Liver (tissue), 9 donors: ENCODE results near the gene ERMN. TPM values are rescaled to one million over a fixed set of nuclear protein-coding genes. Genes with fewer than 3 reads are reported as not detected.

ENCODE experiments used
- DNase-seq: peaks from one replicate; pipeline ENCODE4 v3.0.0-alpha.2; 2017; ENCODE audit warnings: low spot score
- H3K27ac ChIP-seq, 2 donors: one replicate each; pipeline ENCODE4 v1.7.0; 2013; ENCODE audit warnings: inconsistent platforms in 2 of 2, low read length in 2 of 2, control low read depth in 1 of 2, low read depth in 1 of 2, mild to moderate bottlenecking in 1 of 2
- H3K27me3 ChIP-seq, 4 donors: one replicate each; pipeline versions ENCODE4 v1.6.1 to v1.7.0; 2013; ENCODE audit warnings: low read length in 3 of 4, inconsistent platforms in 1 of 4, mild to moderate bottlenecking in 1 of 4, moderate library complexity in 1 of 4; ENCODE audit not compliant: control insufficient read depth in 4 of 4, insufficient read depth in 4 of 4
- H3K36me3 ChIP-seq, 4 donors: one replicate each; pipeline versions ENCODE4 v1.6.1 to v1.7.0; 2013; ENCODE audit warnings: low read length in 3 of 4, mild to moderate bottlenecking in 3 of 4, low read depth in 1 of 4, moderate library complexity in 1 of 4; ENCODE audit not compliant: control insufficient read depth in 4 of 4, insufficient read depth in 3 of 4
- H3K4me1 ChIP-seq, 4 donors: one replicate each; pipeline versions ENCODE4 v1.6.1 to v1.7.0; 2013; ENCODE audit warnings: low read length in 3 of 4, mild to moderate bottlenecking in 3 of 4, moderate library complexity in 1 of 4; ENCODE audit not compliant: control insufficient read depth in 4 of 4, insufficient read depth in 4 of 4
- H3K4me3 ChIP-seq, 3 donors: one replicate each; pipeline versions ENCODE4 v1.6.1 to v1.7.0; 2013; ENCODE audit warnings: low read length in 3 of 3, control low read depth in 1 of 3, low read depth in 1 of 3, mild to moderate bottlenecking in 1 of 3
- H3K9ac ChIP-seq, 2 donors: one replicate each; pipeline ENCODE4 v1.7.0; 2013; ENCODE audit warnings: low read length in 2 of 2, mild to moderate bottlenecking in 2 of 2, moderate library complexity in 2 of 2, control low read depth in 1 of 2, low read depth in 1 of 2
- H3K9me3 ChIP-seq, 4 donors: one replicate each; pipeline versions ENCODE4 v1.6.1 to v1.7.0; 2013; ENCODE audit warnings: low read length in 3 of 4; ENCODE audit not compliant: control insufficient read depth in 4 of 4
- ATF3 ChIP-seq: IDR thresholded peaks from 2 replicates; pipeline ENCODE4 v1.6.1; 2016; ENCODE audit warnings: antibody characterized with exemption
- CTCF ChIP-seq: fragments of 150-350 bp; IDR thresholded peaks from 2 replicates; pipeline ENCODE4 v1.5.1; 2017; ENCODE audit warnings: improper control_type of control experiment, low read depth, low read length; ENCODE audit not compliant: missing input control
- EGR1 ChIP-seq, 2 donors: IDR thresholded peaks; 2 replicates each; pipeline ENCODE4 v1.6.1; 2016 to 2018; ENCODE audit warnings: antibody characterized with exemption in 2 of 2, low read depth in 2 of 2
- FOXA1 ChIP-seq: IDR thresholded peaks from 2 replicates; pipeline ENCODE4 v1.6.1; 2016; ENCODE audit warnings: antibody characterized with exemption
- FOXA2 ChIP-seq: IDR thresholded peaks from 2 replicates; pipeline ENCODE4 v1.6.1; 2016; ENCODE audit warnings: antibody characterized with exemption
- GABPA ChIP-seq, 2 donors: IDR thresholded peaks in 1 of 2; conservative IDR thresholded peaks in 1 of 2; 2 replicates each; pipeline ENCODE4 v1.6.1; 2016; ENCODE audit warnings: antibody characterized with exemption in 2 of 2, mild to moderate bottlenecking in 1 of 2, moderate library complexity in 1 of 2
- HNF4A ChIP-seq, 2 donors: conservative IDR thresholded peaks; 2 replicates each; pipeline ENCODE4 v1.6.1; 2016; ENCODE audit warnings: antibody characterized with exemption in 2 of 2, mild to moderate bottlenecking in 2 of 2
- HNF4G ChIP-seq: IDR thresholded peaks from 2 replicates; pipeline ENCODE4 v1.6.1; 2016; ENCODE audit warnings: antibody characterized with exemption
- JUND ChIP-seq, 2 donors: IDR thresholded peaks; 2 replicates each; pipeline ENCODE4 v1.6.1; 2016; ENCODE audit warnings: antibody characterized with exemption in 2 of 2
- NR2F2 ChIP-seq: IDR thresholded peaks from 2 replicates; pipeline ENCODE4 v1.6.1; 2016; ENCODE audit warnings: antibody characterized with exemption
- RAD21 ChIP-seq, 2 donors: IDR thresholded peaks; 2 replicates each; pipeline ENCODE4 v1.6.1; 2016; ENCODE audit warnings: antibody characterized with exemption in 2 of 2, mild to moderate bottlenecking in 2 of 2
- REST ChIP-seq: IDR thresholded peaks from 2 replicates; pipeline ENCODE4 v1.6.1; 2016; ENCODE audit warnings: antibody characterized with exemption, mild to moderate bottlenecking
- RXRA ChIP-seq, 2 donors: IDR thresholded peaks; 2 replicates each; pipeline ENCODE4 v1.6.1; 2017 to 2018; ENCODE audit warnings: antibody characterized with exemption in 2 of 2, mild to moderate bottlenecking in 1 of 2
- SP1 ChIP-seq: IDR thresholded peaks from 2 replicates; pipeline ENCODE4 v1.6.1; 2018; ENCODE audit warnings: antibody characterized with exemption, mild to moderate bottlenecking
- TAF1 ChIP-seq: conservative IDR thresholded peaks from 2 replicates; pipeline ENCODE4 v1.6.1; 2016; ENCODE audit warnings: antibody characterized with exemption, mild to moderate bottlenecking
- YY1 ChIP-seq: IDR thresholded peaks from 2 replicates; pipeline ENCODE4 v1.6.1; 2016; ENCODE audit warnings: antibody characterized with exemption, mild to moderate bottlenecking
- WGBS: extraction: QIAGEN DNeasy Blood & Tissue Kit; methylation state at CpG from one replicate; pipeline ENCODE4 v1.1.7; 2013; 5-methylcytosine and 5-hydroxymethylcytosine counted together
- polyA plus RNA-seq, 2 donors: library from polyadenylated mRNA; stranded (reverse) in 1 of 2; unstranded in 1 of 2; fragments of 200-250 nt in 1 of 2; fragments of >200 nt in 1 of 2; fragmentation: Nextera tagmentation in 1 of 2; extraction: Ambion mirVana in 1 of 2; gene quantifications; one replicate each; pipeline versions ENCODE4 v1.2.1 to v1.2.3, GENCODE V29; 2013 to 2015
- total RNA-seq, 2 donors: library from RNA; depleted of rRNA; stranded (reverse); fragments of >200 nt; gene quantifications; one replicate each; pipeline ENCODE4 v1.2.3, GENCODE V29; 2014
- TF ChIP-seq, protein P1 (sequence below): IDR thresholded peaks from 2 replicates; pipeline ENCODE4 v1.6.1; 2016; ENCODE audit warnings: antibody characterized with exemption
- TF ChIP-seq, protein P2 (sequence below): IDR thresholded peaks from 2 replicates; pipeline ENCODE4 v1.6.1; 2016; ENCODE audit warnings: antibody characterized with exemption
- donor health status: healthy.
- donor health status: healthy.
- donor health status: healthy.
- donor health status: healthy.
- donor health status: healthy.

Gene ERMN
- total and polyA plus RNA-seq, 4 donors: 0.05 to 0.08 TPM; not detected in 2

- H3K4me3 ChIP-seq: no peak overlapping the region
- H3K27me3 ChIP-seq: no peaks in the 10 kb centered on the region
- TF ChIP-seq, protein P1, sequence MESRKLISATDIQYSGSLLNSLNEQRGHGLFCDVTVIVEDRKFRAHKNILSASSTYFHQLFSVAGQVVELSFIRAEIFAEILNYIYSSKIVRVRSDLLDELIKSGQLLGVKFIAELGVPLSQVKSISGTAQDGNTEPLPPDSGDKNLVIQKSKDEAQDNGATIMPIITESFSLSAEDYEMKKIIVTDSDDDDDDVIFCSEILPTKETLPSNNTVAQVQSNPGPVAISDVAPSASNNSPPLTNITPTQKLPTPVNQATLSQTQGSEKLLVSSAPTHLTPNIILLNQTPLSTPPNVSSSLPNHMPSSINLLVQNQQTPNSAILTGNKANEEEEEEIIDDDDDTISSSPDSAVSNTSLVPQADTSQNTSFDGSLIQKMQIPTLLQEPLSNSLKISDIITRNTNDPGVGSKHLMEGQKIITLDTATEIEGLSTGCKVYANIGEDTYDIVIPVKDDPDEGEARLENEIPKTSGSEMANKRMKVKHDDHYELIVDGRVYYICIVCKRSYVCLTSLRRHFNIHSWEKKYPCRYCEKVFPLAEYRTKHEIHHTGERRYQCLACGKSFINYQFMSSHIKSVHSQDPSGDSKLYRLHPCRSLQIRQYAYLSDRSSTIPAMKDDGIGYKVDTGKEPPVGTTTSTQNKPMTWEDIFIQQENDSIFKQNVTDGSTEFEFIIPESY: no peak
- TF ChIP-seq FOXA2 (no peak), ATF3 (no peak), REST (no peak), JUND (IDR thresholded peaks at IDR 0.05) (no peak), HNF4G (no peak), TAF1 (no peak), FOXA1 (no peak), GABPA (IDR thresholded peaks at IDR 0.05 in 1 of 2, conservative IDR thresholded peaks at IDR 0.05 in 1 of 2) (no peak), CTCF (no peak), NR2F2 (no peak), YY1 (no peak), EGR1 (IDR thresholded peaks at IDR 0.05; ENCODE audit: low read depth in 2 of 2) (no peak), HNF4A (conservative IDR thresholded peaks at IDR 0.05) (no peak), RXRA (IDR thresholded peaks at IDR 0.05) (no peak), RAD21 (IDR thresholded peaks at IDR 0.05) (no peak)
- TF ChIP-seq, protein P2, sequence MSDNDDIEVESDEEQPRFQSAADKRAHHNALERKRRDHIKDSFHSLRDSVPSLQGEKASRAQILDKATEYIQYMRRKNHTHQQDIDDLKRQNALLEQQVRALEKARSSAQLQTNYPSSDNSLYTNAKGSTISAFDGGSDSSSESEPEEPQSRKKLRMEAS: no peak
- DNase-seq: no peak
- peaks cover 0 to 7% (median 5%) of the 10 kb centered on the region in 4 donors for H3K9me3 ChIP-seq
- WGBS: 96% methylated on average over 2 of the region's 2 CpGs
- H3K9ac ChIP-seq: no peak overlapping the region
- H3K27ac ChIP-seq: no peak overlapping the region
- H3K4me1 ChIP-seq: no peaks in the 10 kb centered on the region
- no peaks in the 10 kb centered on the region for H3K36me3 ChIP-seq
Measured at GRCh38 chr2:157359628-157360027, 34.0 kb upstream of the ERMN start.

DNA sequence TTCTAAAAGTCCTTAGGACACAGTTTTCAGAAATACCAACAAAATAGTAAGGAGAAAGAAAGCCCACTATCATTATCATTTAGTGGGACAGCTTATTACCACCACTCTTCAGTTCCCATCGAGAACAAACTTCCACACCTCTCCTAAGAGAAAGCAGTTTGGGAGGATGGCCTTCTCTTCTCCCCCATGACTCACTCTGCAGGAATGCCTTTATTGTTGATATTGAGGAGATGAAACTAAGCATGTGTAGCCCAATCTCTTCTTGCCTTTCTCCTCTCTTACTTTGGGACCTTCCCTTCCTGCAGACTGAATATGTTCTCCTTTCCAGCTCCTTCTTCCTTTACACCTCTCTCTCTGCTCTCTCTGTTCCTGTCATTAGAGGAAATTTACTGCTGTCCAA is 30.0 kb upstream of the ERMN start:
- no peaks in the 10 kb centered on the region for H3K9me3 ChIP-seq
- no peaks in the 10 kb centered on the region for H3K27me3 ChIP-seq
- 72% methylated on average over 1 of the region's 1 CpG for WGBS
- no peak for TF ChIP-seq RAD21 (IDR thresholded peaks at IDR 0.05)
- TF ChIP-seq, protein P1: no peak
- no peak for TF ChIP-seq YY1
- no peak for TF ChIP-seq NR2F2
- no peak for TF ChIP-seq SP1
- TF ChIP-seq REST: no peak
- no peak for TF ChIP-seq HNF4G
- TF ChIP-seq TAF1: no peak
- no peak for TF ChIP-seq JUND (IDR thresholded peaks at IDR 0.05)
- no peak for TF ChIP-seq GABPA (IDR thresholded peaks at IDR 0.05 in 1 of 2, conservative IDR thresholded peaks at IDR 0.05 in 1 of 2)
- no peak for TF ChIP-seq RXRA (IDR thresholded peaks at IDR 0.05)
- TF ChIP-seq HNF4A (conservative IDR thresholded peaks at IDR 0.05): no peak
- no peak for TF ChIP-seq FOXA2
- TF ChIP-seq ATF3: no peak
- no peaks in the 10 kb centered on the region for H3K4me1 ChIP-seq
- H3K4me3 ChIP-seq: no peak overlapping the region
- no peak overlapping the region for H3K9ac ChIP-seq
- H3K27ac ChIP-seq: no peak overlapping the region
- no peaks in the 10 kb centered on the region for H3K36me3 ChIP-seq
- DNase-seq: no peak
